ENCODE results near the gene GGNBP2.

- TF ChIP-seq POLR2AphosphoS5 (IDR thresholded peaks at IDR 0.05; ENCODE audit: low read depth, low read length) (0 out of 2 replicates have a peak, but pooled peaks have one; percentile 1), USF2 (IDR thresholded peaks at IDR 0.05; ENCODE audit: low read length) (no peak), SIN3A (conservative IDR thresholded peaks at IDR 0.05 in 1 of 2, IDR thresholded peaks at IDR 0.05 in 1 of 2; ENCODE audit: low read depth in 1 of 2, low read length in 2 of 2) (no peak), EZH2 (IDR thresholded peaks at IDR 0.05; ENCODE audit: low read depth, low read length, severe bottlenecking) (no peak), CTCF (IDR thresholded peaks at IDR 0.05; ENCODE audit: control extremely low read depth in 1 of 3, insufficient read depth in 1 of 3, low read depth in 1 of 3, low read length in 3 of 3) (no peak), TEAD4 (IDR thresholded peaks at IDR 0.05; ENCODE audit: low read depth, low read length) (no peak), CHD1 (IDR thresholded peaks at IDR 0.05; ENCODE audit: low read depth, low read length) (no peak)
These were observed 29.9 kb upstream of the GGNBP2 start for GRCh38 chr17:36514856-36515255.
